ENCODE measurements around the gene ARHGAP23.
"Not testable (repeated sequence)": the region's sequence is repeated elsewhere in the genome, so short reads cannot be mapped to it uniquely, and the experiment has no call there.

Gene ARHGAP23

DNA sequence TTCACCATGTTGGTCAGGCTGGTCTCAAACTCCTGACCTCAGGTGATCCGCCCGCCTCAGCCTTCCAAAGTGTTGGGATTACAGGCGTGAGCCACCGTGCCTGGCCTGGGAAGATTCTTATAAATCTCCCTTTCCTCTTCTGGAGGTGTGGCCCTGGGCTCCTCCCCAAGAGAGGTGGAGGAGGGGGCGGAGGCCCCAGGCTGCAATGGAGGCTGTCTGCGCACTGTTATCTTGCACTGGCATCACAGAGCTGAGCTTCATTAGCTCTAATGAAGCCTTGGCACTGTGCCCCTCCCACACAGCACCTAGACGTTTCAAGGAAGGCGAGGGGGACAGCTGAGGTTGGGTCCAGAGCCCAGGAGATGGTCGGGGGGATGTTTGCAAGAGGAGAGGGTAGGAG lies 7.5 kb downstream of the ARHGAP23 start:
- TF ChIP-seq ISL1 (CRISPR knock-in tag; IDR thresholded peaks at IDR 0.05) = no peak
- TF ChIP-seq, protein P1, sequence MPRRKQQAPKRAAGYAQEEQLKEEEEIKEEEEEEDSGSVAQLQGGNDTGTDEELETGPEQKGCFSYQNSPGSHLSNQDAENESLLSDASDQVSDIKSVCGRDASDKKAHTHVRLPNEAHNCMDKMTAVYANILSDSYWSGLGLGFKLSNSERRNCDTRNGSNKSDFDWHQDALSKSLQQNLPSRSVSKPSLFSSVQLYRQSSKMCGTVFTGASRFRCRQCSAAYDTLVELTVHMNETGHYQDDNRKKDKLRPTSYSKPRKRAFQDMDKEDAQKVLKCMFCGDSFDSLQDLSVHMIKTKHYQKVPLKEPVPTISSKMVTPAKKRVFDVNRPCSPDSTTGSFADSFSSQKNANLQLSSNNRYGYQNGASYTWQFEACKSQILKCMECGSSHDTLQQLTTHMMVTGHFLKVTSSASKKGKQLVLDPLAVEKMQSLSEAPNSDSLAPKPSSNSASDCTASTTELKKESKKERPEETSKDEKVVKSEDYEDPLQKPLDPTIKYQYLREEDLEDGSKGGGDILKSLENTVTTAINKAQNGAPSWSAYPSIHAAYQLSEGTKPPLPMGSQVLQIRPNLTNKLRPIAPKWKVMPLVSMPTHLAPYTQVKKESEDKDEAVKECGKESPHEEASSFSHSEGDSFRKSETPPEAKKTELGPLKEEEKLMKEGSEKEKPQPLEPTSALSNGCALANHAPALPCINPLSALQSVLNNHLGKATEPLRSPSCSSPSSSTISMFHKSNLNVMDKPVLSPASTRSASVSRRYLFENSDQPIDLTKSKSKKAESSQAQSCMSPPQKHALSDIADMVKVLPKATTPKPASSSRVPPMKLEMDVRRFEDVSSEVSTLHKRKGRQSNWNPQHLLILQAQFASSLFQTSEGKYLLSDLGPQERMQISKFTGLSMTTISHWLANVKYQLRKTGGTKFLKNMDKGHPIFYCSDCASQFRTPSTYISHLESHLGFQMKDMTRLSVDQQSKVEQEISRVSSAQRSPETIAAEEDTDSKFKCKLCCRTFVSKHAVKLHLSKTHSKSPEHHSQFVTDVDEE (CRISPR knock-in tag; IDR thresholded peaks at IDR 0.05) = no peak
- no peak for TF ChIP-seq SNAI2 (CRISPR knock-in tag; IDR thresholded peaks at IDR 0.05)
- no peak for TF ChIP-seq BACH2 (CRISPR knock-in tag; IDR thresholded peaks at IDR 0.05; ENCODE audit: borderline replicate concordance)
- no peak for TF ChIP-seq OSR1 (CRISPR knock-in tag; IDR thresholded peaks at IDR 0.05)
- no peak for TF ChIP-seq ARNTL (CRISPR knock-in tag; IDR thresholded peaks at IDR 0.05; ENCODE audit: borderline replicate concordance, low read depth)
- TF ChIP-seq POU6F1 (CRISPR knock-in tag; IDR thresholded peaks at IDR 0.05; ENCODE audit: borderline replicate concordance, low read depth) = no peak
- no peak; the same call in 2 of the 3 replicates for ATAC-seq

DNA sequence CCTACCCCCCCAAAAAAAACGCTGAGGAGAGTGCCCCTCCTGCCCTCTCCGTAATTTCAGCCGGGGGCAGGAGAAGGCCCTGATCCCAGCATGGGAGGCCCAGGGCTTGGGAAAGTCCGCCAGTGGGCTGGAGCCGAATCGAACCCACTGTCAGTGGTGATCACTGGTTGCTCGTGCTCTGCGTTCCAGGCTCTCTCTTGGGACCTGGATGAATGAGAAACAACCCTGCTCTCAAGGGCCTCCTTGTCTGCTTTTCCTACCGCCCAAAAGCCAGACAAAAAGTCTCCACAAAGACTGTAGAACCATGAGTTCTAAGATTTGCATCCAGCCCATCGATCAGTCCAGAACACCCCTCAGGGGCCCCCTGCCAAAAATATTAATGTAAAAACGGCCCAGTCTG lies 8.1 kb downstream of the ARHGAP23 start:
- no peak for TF ChIP-seq PPARA (CRISPR knock-in tag; IDR thresholded peaks at IDR 0.05; ENCODE audit: borderline replicate concordance)
- no peak for TF ChIP-seq BACH2 (CRISPR knock-in tag; IDR thresholded peaks at IDR 0.05; ENCODE audit: borderline replicate concordance)
- TF ChIP-seq ZFP30 (CRISPR knock-in tag; IDR thresholded peaks at IDR 0.05) = no peak
- no peak for TF ChIP-seq ZFP3 (CRISPR knock-in tag; IDR thresholded peaks at IDR 0.05)
- no peak for TF ChIP-seq ISL1 (CRISPR knock-in tag; IDR thresholded peaks at IDR 0.05)
- ATAC-seq = no peak

- not testable (repeated sequence) for ATAC-seq
Observed at GRCh38 chr17:38437313-38437712, 9.0 kb downstream of the ARHGAP23 start.

DNA sequence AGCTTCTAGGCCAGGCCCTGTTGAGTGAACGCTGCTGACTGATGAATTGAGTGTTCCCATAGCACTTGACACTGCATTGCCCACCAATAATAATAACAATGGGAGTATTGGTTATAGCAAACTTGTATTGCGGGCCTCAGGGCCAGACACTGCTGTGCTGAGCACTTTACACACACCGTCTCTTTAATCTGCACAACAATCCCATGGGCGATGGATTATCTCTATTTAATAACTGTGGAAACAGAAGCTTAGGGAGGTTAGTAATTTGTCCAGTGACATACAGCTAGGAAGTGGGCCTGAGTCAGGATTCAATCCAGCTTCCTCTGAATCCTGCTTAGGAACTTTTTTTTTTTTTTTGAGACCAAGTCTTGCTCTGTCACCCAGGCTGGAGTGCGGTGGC lies 11.2 kb downstream of the ARHGAP23 start:
- TF ChIP-seq TCF4 (CRISPR knock-in tag; IDR thresholded peaks at IDR 0.05; ENCODE audit: borderline replicate concordance) (no peak), OSR1 (CRISPR knock-in tag; IDR thresholded peaks at IDR 0.05) (no peak), PPARA (CRISPR knock-in tag; IDR thresholded peaks at IDR 0.05; ENCODE audit: borderline replicate concordance) (no peak), ZNF565 (CRISPR knock-in tag; conservative IDR thresholded peaks at IDR 0.05; ENCODE audit: low read depth) (no peak), ZFP30 (CRISPR knock-in tag; IDR thresholded peaks at IDR 0.05) (no peak), BACH2 (CRISPR knock-in tag; IDR thresholded peaks at IDR 0.05; ENCODE audit: borderline replicate concordance) (no peak), ISL1 (CRISPR knock-in tag; IDR thresholded peaks at IDR 0.05) (no peak), ESRRG (CRISPR knock-in tag; IDR thresholded peaks at IDR 0.05) (no peak), ZNF8 (CRISPR knock-in tag; IDR thresholded peaks at IDR 0.05) (no peak)
- no peak for ATAC-seq

- no peak for ATAC-seq
- no peak for TF ChIP-seq TCF4 (CRISPR knock-in tag; IDR thresholded peaks at IDR 0.05; ENCODE audit: borderline replicate concordance)
- TF ChIP-seq, protein P1 (CRISPR knock-in tag; IDR thresholded peaks at IDR 0.05) = no peak
- TF ChIP-seq ZNF565 (CRISPR knock-in tag; conservative IDR thresholded peaks at IDR 0.05; ENCODE audit: low read depth) = no peak
- TF ChIP-seq CSDC2 (CRISPR knock-in tag; IDR thresholded peaks at IDR 0.05) = no peak
- TF ChIP-seq PPARA (CRISPR knock-in tag; IDR thresholded peaks at IDR 0.05; ENCODE audit: borderline replicate concordance) = no peak
- TF ChIP-seq ZC3H10 (CRISPR knock-in tag; IDR thresholded peaks at IDR 0.05) = no peak
- no peak for TF ChIP-seq ESRRG (CRISPR knock-in tag; IDR thresholded peaks at IDR 0.05)
- no peak for TF ChIP-seq ZNF8 (CRISPR knock-in tag; IDR thresholded peaks at IDR 0.05)
- TF ChIP-seq TOX (CRISPR knock-in tag; IDR thresholded peaks at IDR 0.05; ENCODE audit: borderline replicate concordance) = no peak
- TF ChIP-seq SNAI2 (CRISPR knock-in tag; IDR thresholded peaks at IDR 0.05) = no peak
- TF ChIP-seq GLIS3 (CRISPR knock-in tag; IDR thresholded peaks at IDR 0.05) = no peak
- no peak for TF ChIP-seq ARNTL (CRISPR knock-in tag; IDR thresholded peaks at IDR 0.05; ENCODE audit: borderline replicate concordance, low read depth)
- TF ChIP-seq, protein P2, sequence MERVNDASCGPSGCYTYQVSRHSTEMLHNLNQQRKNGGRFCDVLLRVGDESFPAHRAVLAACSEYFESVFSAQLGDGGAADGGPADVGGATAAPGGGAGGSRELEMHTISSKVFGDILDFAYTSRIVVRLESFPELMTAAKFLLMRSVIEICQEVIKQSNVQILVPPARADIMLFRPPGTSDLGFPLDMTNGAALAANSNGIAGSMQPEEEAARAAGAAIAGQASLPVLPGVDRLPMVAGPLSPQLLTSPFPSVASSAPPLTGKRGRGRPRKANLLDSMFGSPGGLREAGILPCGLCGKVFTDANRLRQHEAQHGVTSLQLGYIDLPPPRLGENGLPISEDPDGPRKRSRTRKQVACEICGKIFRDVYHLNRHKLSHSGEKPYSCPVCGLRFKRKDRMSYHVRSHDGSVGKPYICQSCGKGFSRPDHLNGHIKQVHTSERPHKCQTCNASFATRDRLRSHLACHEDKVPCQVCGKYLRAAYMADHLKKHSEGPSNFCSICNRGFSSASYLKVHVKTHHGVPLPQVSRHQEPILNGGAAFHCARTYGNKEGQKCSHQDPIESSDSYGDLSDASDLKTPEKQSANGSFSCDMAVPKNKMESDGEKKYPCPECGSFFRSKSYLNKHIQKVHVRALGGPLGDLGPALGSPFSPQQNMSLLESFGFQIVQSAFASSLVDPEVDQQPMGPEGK (CRISPR knock-in tag; IDR thresholded peaks at IDR 0.05; ENCODE audit: borderline replicate concordance) = no peak
- no peak for TF ChIP-seq POU6F1 (CRISPR knock-in tag; IDR thresholded peaks at IDR 0.05; ENCODE audit: borderline replicate concordance, low read depth)
- TF ChIP-seq RARB (CRISPR knock-in tag; IDR thresholded peaks at IDR 0.05) = no peak
Observed at GRCh38 chr17:38440614-38441397, 12.5 kb downstream of the ARHGAP23 start.

Measured in SK-N-SH treated with all-trans-retinoic acid at 6 μM for 48 hours (cell line).